HepG2 (cell line): Measurements from ENCODE around the gene ONECUT2.

Experiments used
- FOXM1 ChIP-seq: sonication (generic); formaldehyde crosslinking; IDR thresholded peaks from 2 replicates; pipeline ENCODE4 v1.5.0; 2020; ENCODE audit warnings: missing genetic modification reagents
- MTA1 ChIP-seq: sonication (generic); formaldehyde crosslinking; IDR thresholded peaks from 2 replicates; pipeline ENCODE4 v1.4.0; 2020; ENCODE audit warnings: missing genetic modification reagents, mild to moderate bottlenecking, borderline replicate concordance
- ZSCAN31 ChIP-seq: sonication (generic); formaldehyde crosslinking; IDR thresholded peaks from 2 replicates; pipeline ENCODE4 v1.5.0; 2020; ENCODE audit warnings: low read depth, mild to moderate bottlenecking, missing genetic modification reagents
- TF ChIP-seq, protein P1 (sequence below): sonication (generic); formaldehyde crosslinking; conservative IDR thresholded peaks from 2 replicates; pipeline ENCODE4 v1.8.0; 2022; ENCODE audit warnings: missing genetic modification reagents

DNA sequence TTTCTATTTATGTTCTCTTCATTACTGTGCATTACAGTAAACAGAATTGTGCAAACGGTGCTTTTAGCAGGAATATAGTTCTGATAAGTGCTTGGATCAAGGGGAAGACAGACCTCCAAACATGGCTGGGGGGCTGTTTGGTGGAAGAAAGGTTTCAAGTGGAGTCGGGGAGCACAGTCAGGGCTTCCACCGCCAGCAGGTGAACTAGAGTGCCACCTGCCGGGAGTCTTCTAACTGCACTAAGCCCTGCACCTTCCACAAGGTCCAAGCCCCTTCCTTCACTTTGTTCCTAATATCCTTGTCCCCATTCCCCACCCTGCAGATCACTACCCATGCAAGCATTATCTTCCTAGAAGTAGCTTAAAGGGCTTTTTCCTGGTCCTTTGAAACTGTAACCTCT, 11.1 kb downstream of the ONECUT2 start:
- TF ChIP-seq ZSCAN31 (no peak), MTA1 (CRISPR knock-in tag) (no peak), FOXM1 (no peak)
- TF ChIP-seq, protein P1, sequence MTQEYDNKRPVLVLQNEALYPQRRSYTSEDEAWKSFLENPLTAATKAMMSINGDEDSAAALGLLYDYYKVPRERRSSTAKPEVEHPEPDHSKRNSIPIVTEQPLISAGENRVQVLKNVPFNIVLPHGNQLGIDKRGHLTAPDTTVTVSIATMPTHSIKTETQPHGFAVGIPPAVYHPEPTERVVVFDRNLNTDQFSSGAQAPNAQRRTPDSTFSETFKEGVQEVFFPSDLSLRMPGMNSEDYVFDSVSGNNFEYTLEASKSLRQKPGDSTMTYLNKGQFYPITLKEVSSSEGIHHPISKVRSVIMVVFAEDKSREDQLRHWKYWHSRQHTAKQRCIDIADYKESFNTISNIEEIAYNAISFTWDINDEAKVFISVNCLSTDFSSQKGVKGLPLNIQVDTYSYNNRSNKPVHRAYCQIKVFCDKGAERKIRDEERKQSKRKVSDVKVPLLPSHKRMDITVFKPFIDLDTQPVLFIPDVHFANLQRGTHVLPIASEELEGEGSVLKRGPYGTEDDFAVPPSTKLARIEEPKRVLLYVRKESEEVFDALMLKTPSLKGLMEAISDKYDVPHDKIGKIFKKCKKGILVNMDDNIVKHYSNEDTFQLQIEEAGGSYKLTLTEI (CRISPR knock-in tag): no peak
